GM12878 (cell line): ENCODE data around the gene CTSF. TPM values are rescaled to one million over a fixed set of nuclear protein-coding genes. Genes with fewer than 3 reads are reported as not detected.

ENCODE experiments used
- ATAC-seq: fragments of 200-7000 bp; cut with Tn5 transposase; 3 replicates; pipeline ENCODE4 v1.9.1; 2020; ENCODE audit warnings: mild to moderate bottlenecking, moderate library complexity
- BruUV-seq: library from RNA; stranded (reverse); fragments of 400-500 nt; replicated peaks from 2 replicates; lab custom pipeline; 2021; lab: Mats Ljungman, UMichigan
- CTCF ChIA-PET: fragments of 300-600 bp; sonication (Branson Sonifier 250); formaldehyde crosslinking; extraction: SDS; loops from one replicate; lab custom pipeline; 2021; ENCODE audit warnings: inconsistent platforms; lab: Yijun Ruan, JAX
- POLR2A ChIA-PET: fragments of 350-600 bp; formaldehyde crosslinking; extraction: SDS; loops from one replicate; lab custom pipeline; 2021; ENCODE audit warnings: inconsistent platforms; lab: Charles Lee
- RAD21 ChIA-PET: fragments of 300-600 bp; sonication (Branson Sonifier 250); formaldehyde crosslinking; loops from one replicate; lab custom pipeline; 2023; ENCODE audit warnings: antibody characterized with exemption; ENCODE audit not compliant: unreplicated experiment; lab: Charles Lee
- SMC1A ChIA-PET: fragments of 300-600 bp; sonication (Branson Sonifier 250); formaldehyde crosslinking; loops from one replicate; lab custom pipeline; 2023; ENCODE audit not compliant: unreplicated experiment, uncharacterized antibody; lab: Charles Lee
- DNase-seq: peaks from one replicate; pipeline ENCODE4 v3.0.0-alpha.2; 2011; ENCODE audit warnings: low read depth, low spot score
- FAIRE-seq: peaks from 3 replicates; lab custom pipeline; 2011; peaks lifted over from hg19 to GRCh38; lab: Jason Lieb, UNC
- H2AFZ ChIP-seq: 2 replicates; pipeline ENCODE4 v1.6.0; 2011; ENCODE audit warnings: low read depth, low read length, control low read depth; ENCODE audit not compliant: control insufficient read depth
- H3K27ac ChIP-seq: 2 replicates; pipeline ENCODE4 v1.5.1; 2011; ENCODE audit warnings: control low read depth; ENCODE audit not compliant: control insufficient read depth, insufficient read depth
- H3K27me3 ChIP-seq, 2 experiments: replicated peaks in 1 of 2; 2 replicates each; pipeline versions ENCODE4 v1.6.0 to v1.6.1; 2011; ENCODE audit warnings: low read length in 1 of 2; ENCODE audit not compliant: control insufficient read depth in 2 of 2, insufficient read depth in 2 of 2
- H3K36me3 ChIP-seq, 2 experiments: 2 replicates each; pipeline ENCODE4 v1.5.1; 2011; ENCODE audit warnings: low read length in 1 of 2; ENCODE audit not compliant: control insufficient read depth in 2 of 2, insufficient read depth in 2 of 2
- H3K4me1 ChIP-seq: 2 replicates; pipeline ENCODE4 v1.6.1; 2011; ENCODE audit warnings: mild to moderate bottlenecking, low read length, moderate library complexity, mixed read lengths; ENCODE audit not compliant: control insufficient read depth, insufficient read depth
- H3K4me2 ChIP-seq: 2 replicates; pipeline ENCODE4 v1.6.0; 2011; ENCODE audit warnings: control low read depth; ENCODE audit not compliant: control insufficient read depth, insufficient read depth
- H3K4me3 ChIP-seq: fragments of 200-600 bp; sonication (generic); 2 replicates; pipeline ENCODE4 v1.5.1; 2016
- H3K79me2 ChIP-seq: 2 replicates; pipeline ENCODE4 v1.6.0; 2011; ENCODE audit warnings: low read length; ENCODE audit not compliant: control insufficient read depth, insufficient read depth
- H3K9ac ChIP-seq: 2 replicates; pipeline ENCODE4 v1.8.0; 2011; ENCODE audit warnings: low read length, control low read depth, mixed read lengths; ENCODE audit not compliant: control insufficient read depth, insufficient read depth
- H3K9me3 ChIP-seq: replicated peaks from 3 replicates; pipeline ENCODE4 v1.5.1; 2011; ENCODE audit warnings: mild to moderate bottlenecking, low read length; ENCODE audit not compliant: control insufficient read depth, insufficient read depth
- H4K20me1 ChIP-seq: 2 replicates; pipeline ENCODE4 v1.6.0; 2011; ENCODE audit not compliant: control insufficient read depth, insufficient read depth
- CBFB ChIP-seq: IDR thresholded peaks from 2 replicates; pipeline ENCODE4 v1.6.1; 2016; ENCODE audit warnings: antibody characterized with exemption, low read depth
- HDAC2 ChIP-seq: fragments of 200-600 bp; sonication (generic); IDR thresholded peaks from 2 replicates; pipeline ENCODE4 v1.6.1; 2017
- IRF4 ChIP-seq: IDR thresholded peaks from 2 replicates; pipeline ENCODE4 v1.6.1; 2011; ENCODE audit warnings: low read depth, low read length
- LARP7 ChIP-seq: fragments of 450-650 bp; IDR thresholded peaks from 2 replicates; pipeline ENCODE4 v1.6.1; 2017; ENCODE audit warnings: mild to moderate bottlenecking
- PAX8 ChIP-seq: fragments of 450-650 bp; IDR thresholded peaks from 2 replicates; pipeline ENCODE4 v1.6.1; 2017; ENCODE audit warnings: mild to moderate bottlenecking, moderate library complexity
- RAD51 ChIP-seq: fragments of 450-650 bp; IDR thresholded peaks from 2 replicates; pipeline ENCODE4 v1.6.1; 2016; ENCODE audit warnings: moderate library complexity, mild to moderate bottlenecking, inconsistent platforms
- RBBP5 ChIP-seq: fragments of 200-600 bp; sonication (generic); conservative IDR thresholded peaks from 2 replicates; pipeline ENCODE4 v1.6.1; 2016
- SIN3A ChIP-seq: IDR thresholded peaks from 2 replicates; pipeline ENCODE4 v1.6.1; 2012; ENCODE audit warnings: low read depth, low read length, improper control_type of control experiment
- WRNIP1 ChIP-seq: IDR thresholded peaks from 2 replicates; pipeline ENCODE4 v1.6.1; 2011; ENCODE audit warnings: low read depth, low read length, improper control_type of control experiment, borderline replicate concordance
- WGBS: methylation state at CpG from one replicate; pipeline ENCODE4 v1.1.6; 2016; ENCODE audit warnings: low lambda C conversion rate; ENCODE audit not compliant: insufficient replicate concordance, insufficient coverage; ENCODE audit errors: missing lambda C conversion rate; 5-methylcytosine and 5-hydroxymethylcytosine counted together
- in situ Hi-C: fragments of 300-500 bp; cut with MboI; formaldehyde crosslinking; loops from 9 replicates; pipeline ENCODE4 v1.14.3; 2018; ENCODE audit warnings: mixed read lengths
- intact Hi-C: fragments of 100-400 bp; cut with micrococcal nuclease; formaldehyde crosslinking; loops from one replicate; pipeline ENCODE4 v1.14.2; 2022; ENCODE audit not compliant: unreplicated experiment
- polyA plus RNA-seq, 11 experiments: library from polyadenylated mRNA; depleted of rRNA in 4 of 11; unstranded in 6 of 11; stranded (reverse) in 5 of 11; fragments of >200 nt; fragmentation: Nextera tagmentation in 4 of 11; fragmentation: Illumina TruSeq in 1 of 11; extraction: Ambion mirVana in 4 of 11; extraction: Trizol in 1 of 11; gene quantifications; 1 replicate in 1 of 11; 2 replicates in 10 of 11; pipeline versions ENCODE4 v1.2.1 to v1.2.3, GENCODE V29; 2011 to 2016; ENCODE audit warnings: inconsistent platforms in 2 of 11, missing spikeins in 2 of 11, low read depth in 1 of 11
- total RNA-seq, 4 experiments: library from RNA; depleted of rRNA in 3 of 4; stranded (reverse); fragments of >200 nt in 3 of 4; fragmentation: Illumina TruSeq in 1 of 4; extraction: Trizol in 1 of 4; gene quantifications; 2 replicates each; pipeline versions ENCODE4 v1.2.1 to v1.2.3, GENCODE V29; 2013 to 2021
- TF ChIP-seq, protein P1 (sequence below): fragments of 450-650 bp; IDR thresholded peaks from 2 replicates; pipeline ENCODE4 v1.6.1; 2017; ENCODE audit warnings: mild to moderate bottlenecking, moderate library complexity
- TF ChIP-seq, protein P2 (sequence below): fragments of 450-650 bp; IDR thresholded peaks from 2 replicates; pipeline ENCODE4 v1.6.1; 2017; ENCODE audit warnings: antibody characterized with exemption, mild to moderate bottlenecking, moderate library complexity
- TF ChIP-seq, protein P3 (sequence below): IDR thresholded peaks from 2 replicates; pipeline ENCODE4 v1.6.1; 2012; ENCODE audit warnings: improper control_type of control experiment, low read depth, low read length; ENCODE audit not compliant: insufficient replicate concordance

CTSF gene
- total and polyA plus RNA-seq, 10 of the 15 experiments (the other 5 are each of a cell fraction or from before 2014, with no cell fraction given): 0.11 to 0.41 (median 0.26) TPM; not detected in 4

DNA sequence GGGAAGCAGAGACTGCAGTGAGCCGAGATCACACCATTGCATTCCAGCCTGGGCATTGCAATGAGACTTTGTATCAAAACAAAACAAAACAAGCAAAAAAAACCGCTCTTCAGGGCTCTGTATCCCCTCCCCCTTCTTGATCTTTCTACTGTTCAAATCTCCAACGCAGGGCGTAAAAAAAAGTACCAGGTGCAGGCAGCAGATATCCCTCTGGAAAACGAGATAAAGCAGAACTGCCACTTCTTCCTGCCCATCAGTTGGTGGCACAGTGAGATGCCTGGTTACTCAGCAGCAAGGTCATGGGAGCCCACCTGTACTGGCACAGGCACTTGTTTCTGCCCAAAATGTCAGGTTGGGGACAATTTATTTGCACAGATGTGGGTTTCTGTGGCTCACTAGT, 35.7 kb upstream of the CTSF start:
- H3K79me2 ChIP-seq: no peaks in the 10 kb centered on the region
- intact Hi-C loops (no loop called here), in situ Hi-C loops (no loop called here)
- H3K9me3 ChIP-seq: no peaks in the 10 kb centered on the region
- 79% methylated on average over 5 of the region's 5 CpGs for WGBS
- no peak overlapping the region for H3K9ac ChIP-seq
- no peak overlapping the region for H3K27ac ChIP-seq
- ChIA-PET SMC1A (no interaction called here), CTCF (no interaction called here), RAD21 (no interaction called here), POLR2A (no interaction called here)
- no peak overlapping the region for H2AFZ ChIP-seq
- H3K4me3 ChIP-seq: no peak overlapping the region
- peaks cover 0 to 9% of the 10 kb centered on the region in 2 experiments; a peak in 3 of 4 replicates for H3K36me3 ChIP-seq
- H3K4me1 ChIP-seq: peaks cover 14% of the 10 kb centered on the region
- DNase-seq (no peak), FAIRE-seq (no peak), ATAC-seq (no peak)
- no peaks in the 10 kb centered on the region for H4K20me1 ChIP-seq
- TF ChIP-seq RAD51: no peak
- TF ChIP-seq SIN3A: no peak
- TF ChIP-seq RBBP5: no peak
- no peak for TF ChIP-seq PAX8
- TF ChIP-seq, protein P1, sequence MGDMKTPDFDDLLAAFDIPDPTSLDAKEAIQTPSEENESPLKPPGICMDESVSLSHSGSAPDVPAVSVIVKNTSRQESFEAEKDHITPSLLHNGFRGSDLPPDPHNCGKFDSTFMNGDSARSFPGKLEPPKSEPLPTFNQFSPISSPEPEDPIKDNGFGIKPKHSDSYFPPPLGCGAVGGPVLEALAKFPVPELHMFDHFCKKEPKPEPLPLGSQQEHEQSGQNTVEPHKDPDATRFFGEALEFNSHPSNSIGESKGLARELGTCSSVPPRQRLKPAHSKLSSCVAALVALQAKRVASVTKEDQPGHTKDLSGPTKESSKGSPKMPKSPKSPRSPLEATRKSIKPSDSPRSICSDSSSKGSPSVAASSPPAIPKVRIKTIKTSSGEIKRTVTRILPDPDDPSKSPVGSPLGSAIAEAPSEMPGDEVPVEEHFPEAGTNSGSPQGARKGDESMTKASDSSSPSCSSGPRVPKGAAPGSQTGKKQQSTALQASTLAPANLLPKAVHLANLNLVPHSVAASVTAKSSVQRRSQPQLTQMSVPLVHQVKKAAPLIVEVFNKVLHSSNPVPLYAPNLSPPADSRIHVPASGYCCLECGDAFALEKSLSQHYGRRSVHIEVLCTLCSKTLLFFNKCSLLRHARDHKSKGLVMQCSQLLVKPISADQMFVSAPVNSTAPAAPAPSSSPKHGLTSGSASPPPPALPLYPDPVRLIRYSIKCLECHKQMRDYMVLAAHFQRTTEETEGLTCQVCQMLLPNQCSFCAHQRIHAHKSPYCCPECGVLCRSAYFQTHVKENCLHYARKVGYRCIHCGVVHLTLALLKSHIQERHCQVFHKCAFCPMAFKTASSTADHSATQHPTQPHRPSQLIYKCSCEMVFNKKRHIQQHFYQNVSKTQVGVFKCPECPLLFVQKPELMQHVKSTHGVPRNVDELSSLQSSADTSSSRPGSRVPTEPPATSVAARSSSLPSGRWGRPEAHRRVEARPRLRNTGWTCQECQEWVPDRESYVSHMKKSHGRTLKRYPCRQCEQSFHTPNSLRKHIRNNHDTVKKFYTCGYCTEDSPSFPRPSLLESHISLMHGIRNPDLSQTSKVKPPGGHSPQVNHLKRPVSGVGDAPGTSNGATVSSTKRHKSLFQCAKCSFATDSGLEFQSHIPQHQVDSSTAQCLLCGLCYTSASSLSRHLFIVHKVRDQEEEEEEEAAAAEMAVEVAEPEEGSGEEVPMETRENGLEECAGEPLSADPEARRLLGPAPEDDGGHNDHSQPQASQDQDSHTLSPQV: no peak
- TF ChIP-seq, protein P2, sequence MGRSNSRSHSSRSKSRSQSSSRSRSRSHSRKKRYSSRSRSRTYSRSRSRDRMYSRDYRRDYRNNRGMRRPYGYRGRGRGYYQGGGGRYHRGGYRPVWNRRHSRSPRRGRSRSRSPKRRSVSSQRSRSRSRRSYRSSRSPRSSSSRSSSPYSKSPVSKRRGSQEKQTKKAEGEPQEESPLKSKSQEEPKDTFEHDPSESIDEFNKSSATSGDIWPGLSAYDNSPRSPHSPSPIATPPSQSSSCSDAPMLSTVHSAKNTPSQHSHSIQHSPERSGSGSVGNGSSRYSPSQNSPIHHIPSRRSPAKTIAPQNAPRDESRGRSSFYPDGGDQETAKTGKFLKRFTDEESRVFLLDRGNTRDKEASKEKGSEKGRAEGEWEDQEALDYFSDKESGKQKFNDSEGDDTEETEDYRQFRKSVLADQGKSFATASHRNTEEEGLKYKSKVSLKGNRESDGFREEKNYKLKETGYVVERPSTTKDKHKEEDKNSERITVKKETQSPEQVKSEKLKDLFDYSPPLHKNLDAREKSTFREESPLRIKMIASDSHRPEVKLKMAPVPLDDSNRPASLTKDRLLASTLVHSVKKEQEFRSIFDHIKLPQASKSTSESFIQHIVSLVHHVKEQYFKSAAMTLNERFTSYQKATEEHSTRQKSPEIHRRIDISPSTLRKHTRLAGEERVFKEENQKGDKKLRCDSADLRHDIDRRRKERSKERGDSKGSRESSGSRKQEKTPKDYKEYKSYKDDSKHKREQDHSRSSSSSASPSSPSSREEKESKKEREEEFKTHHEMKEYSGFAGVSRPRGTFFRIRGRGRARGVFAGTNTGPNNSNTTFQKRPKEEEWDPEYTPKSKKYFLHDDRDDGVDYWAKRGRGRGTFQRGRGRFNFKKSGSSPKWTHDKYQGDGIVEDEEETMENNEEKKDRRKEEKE: no peak
- TF ChIP-seq HDAC2: no peak
- no peak for TF ChIP-seq WRNIP1
- TF ChIP-seq LARP7: no peak
- TF ChIP-seq CBFB: no peak
- TF ChIP-seq, protein P3, sequence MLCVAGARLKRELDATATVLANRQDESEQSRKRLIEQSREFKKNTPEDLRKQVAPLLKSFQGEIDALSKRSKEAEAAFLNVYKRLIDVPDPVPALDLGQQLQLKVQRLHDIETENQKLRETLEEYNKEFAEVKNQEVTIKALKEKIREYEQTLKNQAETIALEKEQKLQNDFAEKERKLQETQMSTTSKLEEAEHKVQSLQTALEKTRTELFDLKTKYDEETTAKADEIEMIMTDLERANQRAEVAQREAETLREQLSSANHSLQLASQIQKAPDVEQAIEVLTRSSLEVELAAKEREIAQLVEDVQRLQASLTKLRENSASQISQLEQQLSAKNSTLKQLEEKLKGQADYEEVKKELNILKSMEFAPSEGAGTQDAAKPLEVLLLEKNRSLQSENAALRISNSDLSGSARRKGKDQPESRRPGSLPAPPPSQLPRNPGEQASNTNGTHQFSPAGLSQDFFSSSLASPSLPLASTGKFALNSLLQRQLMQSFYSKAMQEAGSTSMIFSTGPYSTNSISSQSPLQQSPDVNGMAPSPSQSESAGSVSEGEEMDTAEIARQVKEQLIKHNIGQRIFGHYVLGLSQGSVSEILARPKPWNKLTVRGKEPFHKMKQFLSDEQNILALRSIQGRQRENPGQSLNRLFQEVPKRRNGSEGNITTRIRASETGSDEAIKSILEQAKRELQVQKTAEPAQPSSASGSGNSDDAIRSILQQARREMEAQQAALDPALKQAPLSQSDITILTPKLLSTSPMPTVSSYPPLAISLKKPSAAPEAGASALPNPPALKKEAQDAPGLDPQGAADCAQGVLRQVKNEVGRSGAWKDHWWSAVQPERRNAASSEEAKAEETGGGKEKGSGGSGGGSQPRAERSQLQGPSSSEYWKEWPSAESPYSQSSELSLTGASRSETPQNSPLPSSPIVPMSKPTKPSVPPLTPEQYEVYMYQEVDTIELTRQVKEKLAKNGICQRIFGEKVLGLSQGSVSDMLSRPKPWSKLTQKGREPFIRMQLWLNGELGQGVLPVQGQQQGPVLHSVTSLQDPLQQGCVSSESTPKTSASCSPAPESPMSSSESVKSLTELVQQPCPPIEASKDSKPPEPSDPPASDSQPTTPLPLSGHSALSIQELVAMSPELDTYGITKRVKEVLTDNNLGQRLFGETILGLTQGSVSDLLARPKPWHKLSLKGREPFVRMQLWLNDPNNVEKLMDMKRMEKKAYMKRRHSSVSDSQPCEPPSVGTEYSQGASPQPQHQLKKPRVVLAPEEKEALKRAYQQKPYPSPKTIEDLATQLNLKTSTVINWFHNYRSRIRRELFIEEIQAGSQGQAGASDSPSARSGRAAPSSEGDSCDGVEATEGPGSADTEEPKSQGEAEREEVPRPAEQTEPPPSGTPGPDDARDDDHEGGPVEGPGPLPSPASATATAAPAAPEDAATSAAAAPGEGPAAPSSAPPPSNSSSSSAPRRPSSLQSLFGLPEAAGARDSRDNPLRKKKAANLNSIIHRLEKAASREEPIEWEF: no peak
- TF ChIP-seq IRF4: no peak
- no peaks in the 10 kb centered on the region for H3K27me3 ChIP-seq
- no TSS peak for BruUV-seq
- no peak overlapping the region for H3K4me2 ChIP-seq
